ENCODE results near the gene JAKMIP1.
"Not testable (repeated sequence)": the region's sequence is repeated elsewhere in the genome, so short reads cannot be mapped to it uniquely, and the experiment has no call there.

DNA sequence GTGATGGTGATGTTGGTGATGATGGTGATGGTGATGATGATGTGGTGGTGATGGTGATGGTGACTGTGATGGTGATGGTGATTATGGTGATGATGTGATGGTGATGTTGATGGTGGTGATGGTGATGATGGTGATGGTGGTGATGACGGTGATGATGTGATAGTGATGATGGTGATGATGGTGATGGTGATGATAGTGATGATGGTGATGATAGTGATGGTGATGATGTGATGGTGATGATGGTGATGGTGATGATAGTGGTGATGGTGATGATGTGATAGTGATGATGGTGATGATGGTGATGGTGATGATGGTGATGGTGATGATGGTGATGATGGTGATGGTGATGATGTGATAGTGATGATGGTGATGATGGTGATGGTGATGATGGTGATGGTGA lies 196.9 kb downstream of the JAKMIP1 start:
- TF ChIP-seq, protein P1, sequence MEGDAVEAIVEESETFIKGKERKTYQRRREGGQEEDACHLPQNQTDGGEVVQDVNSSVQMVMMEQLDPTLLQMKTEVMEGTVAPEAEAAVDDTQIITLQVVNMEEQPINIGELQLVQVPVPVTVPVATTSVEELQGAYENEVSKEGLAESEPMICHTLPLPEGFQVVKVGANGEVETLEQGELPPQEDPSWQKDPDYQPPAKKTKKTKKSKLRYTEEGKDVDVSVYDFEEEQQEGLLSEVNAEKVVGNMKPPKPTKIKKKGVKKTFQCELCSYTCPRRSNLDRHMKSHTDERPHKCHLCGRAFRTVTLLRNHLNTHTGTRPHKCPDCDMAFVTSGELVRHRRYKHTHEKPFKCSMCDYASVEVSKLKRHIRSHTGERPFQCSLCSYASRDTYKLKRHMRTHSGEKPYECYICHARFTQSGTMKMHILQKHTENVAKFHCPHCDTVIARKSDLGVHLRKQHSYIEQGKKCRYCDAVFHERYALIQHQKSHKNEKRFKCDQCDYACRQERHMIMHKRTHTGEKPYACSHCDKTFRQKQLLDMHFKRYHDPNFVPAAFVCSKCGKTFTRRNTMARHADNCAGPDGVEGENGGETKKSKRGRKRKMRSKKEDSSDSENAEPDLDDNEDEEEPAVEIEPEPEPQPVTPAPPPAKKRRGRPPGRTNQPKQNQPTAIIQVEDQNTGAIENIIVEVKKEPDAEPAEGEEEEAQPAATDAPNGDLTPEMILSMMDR (conservative IDR thresholded peaks at IDR 0.05; ENCODE audit: low read length), result not testable (repeated sequence)
- not testable (repeated sequence) for TF ChIP-seq EZH2phosphoT487 (IDR thresholded peaks at IDR 0.05; ENCODE audit: borderline replicate concordance, low read depth, low read length)

Data from OCI-LY7 (cell line).